ENCODE results near the gene UBE2QL1. TPM values are rescaled to one million over a fixed set of nuclear protein-coding genes. Genes with fewer than 3 reads are reported as not detected.

UBE2QL1 gene
- total RNA-seq, 1 experiment from 2014 or later = not detected

DNA sequence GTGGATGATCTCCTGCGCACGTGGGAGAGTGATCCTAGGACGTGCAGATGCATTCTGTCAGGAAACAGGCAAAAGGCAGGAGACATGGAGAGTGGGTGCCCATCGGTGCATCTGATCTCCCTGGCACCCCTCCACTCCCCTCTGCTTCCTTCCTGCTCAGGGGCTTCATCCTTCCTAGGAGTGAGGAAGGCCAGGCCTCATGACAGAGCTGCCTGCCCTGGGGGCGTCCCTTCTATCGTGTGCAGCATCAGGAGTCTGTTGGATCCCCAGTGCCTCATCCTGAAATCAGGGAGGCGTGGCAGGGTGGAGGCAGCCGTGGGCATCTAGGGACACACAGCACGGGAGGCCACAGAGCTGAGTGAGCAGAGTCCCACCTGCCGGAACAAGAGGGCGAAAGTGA lies 30.1 kb downstream of the UBE2QL1 start:
- no peak overlapping the region for H2AFZ ChIP-seq (ENCODE audit: low read depth, low read length, poor library complexity, severe bottlenecking)
- ATAC-seq (no peak), DNase-seq (ENCODE audit: low read depth, low spot score) (no peak)
- TF ChIP-seq RAD21 (IDR thresholded peaks at IDR 0.05; ENCODE audit: low read depth) (no peak), POLR2AphosphoS5 (IDR thresholded peaks at IDR 0.05; ENCODE audit: low read depth, low read length) (no peak), ZNF274 (IDR thresholded peaks at IDR 0.05; ENCODE audit: low read depth, low read length) (no peak), JUND (IDR thresholded peaks at IDR 0.05) (no peak), ZFX (IDR thresholded peaks at IDR 0.05) (no peak), SRF (IDR thresholded peaks at IDR 0.05; ENCODE audit: low read depth) (no peak), REST (IDR thresholded peaks at IDR 0.05; ENCODE audit: low read depth) (no peak), TCF7L2 (IDR thresholded peaks at IDR 0.05; ENCODE audit: borderline replicate concordance, extremely low read depth, insufficient read depth, insufficient read length) (no peak), FOSL1 (IDR thresholded peaks at IDR 0.05; ENCODE audit: low read depth) (no peak), EZH2 (IDR thresholded peaks at IDR 0.05) (no peak), EZH2phosphoT487 (IDR thresholded peaks at IDR 0.05; ENCODE audit: borderline replicate concordance) (no peak), CEBPB (IDR thresholded peaks at IDR 0.05; ENCODE audit: low read depth) (no peak), SP1 (IDR thresholded peaks at IDR 0.05; ENCODE audit: low read depth) (no peak), CTCF (IDR thresholded peaks at IDR 0.05 in 2 of 3, conservative IDR thresholded peaks at IDR 0.05 in 1 of 3; ENCODE audit: borderline replicate concordance in 1 of 3, insufficient read depth in 1 of 3, low read depth in 2 of 3, low read length in 2 of 3) (no peak), POLR2A (IDR thresholded peaks at IDR 0.05; ENCODE audit: borderline replicate concordance, extremely low read depth, insufficient read depth, insufficient read length) (no peak), SIN3A (IDR thresholded peaks at IDR 0.05; ENCODE audit: low read depth) (no peak), YY1 (IDR thresholded peaks at IDR 0.05; ENCODE audit: extremely low read depth, insufficient replicate concordance, low read depth, low read length) (no peak)
- TF ChIP-seq, protein P1, sequence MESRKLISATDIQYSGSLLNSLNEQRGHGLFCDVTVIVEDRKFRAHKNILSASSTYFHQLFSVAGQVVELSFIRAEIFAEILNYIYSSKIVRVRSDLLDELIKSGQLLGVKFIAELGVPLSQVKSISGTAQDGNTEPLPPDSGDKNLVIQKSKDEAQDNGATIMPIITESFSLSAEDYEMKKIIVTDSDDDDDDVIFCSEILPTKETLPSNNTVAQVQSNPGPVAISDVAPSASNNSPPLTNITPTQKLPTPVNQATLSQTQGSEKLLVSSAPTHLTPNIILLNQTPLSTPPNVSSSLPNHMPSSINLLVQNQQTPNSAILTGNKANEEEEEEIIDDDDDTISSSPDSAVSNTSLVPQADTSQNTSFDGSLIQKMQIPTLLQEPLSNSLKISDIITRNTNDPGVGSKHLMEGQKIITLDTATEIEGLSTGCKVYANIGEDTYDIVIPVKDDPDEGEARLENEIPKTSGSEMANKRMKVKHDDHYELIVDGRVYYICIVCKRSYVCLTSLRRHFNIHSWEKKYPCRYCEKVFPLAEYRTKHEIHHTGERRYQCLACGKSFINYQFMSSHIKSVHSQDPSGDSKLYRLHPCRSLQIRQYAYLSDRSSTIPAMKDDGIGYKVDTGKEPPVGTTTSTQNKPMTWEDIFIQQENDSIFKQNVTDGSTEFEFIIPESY (IDR thresholded peaks at IDR 0.05; ENCODE audit: extremely low read depth, insufficient replicate concordance, low read length) = no peak
- TF ChIP-seq, protein P2, sequence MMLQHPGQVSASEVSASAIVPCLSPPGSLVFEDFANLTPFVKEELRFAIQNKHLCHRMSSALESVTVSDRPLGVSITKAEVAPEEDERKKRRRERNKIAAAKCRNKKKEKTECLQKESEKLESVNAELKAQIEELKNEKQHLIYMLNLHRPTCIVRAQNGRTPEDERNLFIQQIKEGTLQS (IDR thresholded peaks at IDR 0.05) = no peak
- H4K20me1 ChIP-seq (ENCODE audit: insufficient read depth) = no peaks in the 10 kb centered on the region
- no peaks in the 10 kb centered on the region for H3K9me3 ChIP-seq (ENCODE audit: control insufficient read depth in 1 of 2, insufficient read depth in 1 of 2, low read depth in 1 of 2, low read length in 2 of 2)
- ChIA-PET CTCF (no interaction called here), POLR2A (no interaction called here), RAD21 (ENCODE audit: low non-redundant PET in 1 of 2, low total read pairs in 2 of 2, uncharacterized antibody in 2 of 2, unreplicated experiment in 2 of 2) (no interaction called here)
- H3K4me2 ChIP-seq (ENCODE audit: low read length) = no peak overlapping the region
- no peak overlapping the region for H3K27ac ChIP-seq (ENCODE audit: low read depth, low read length)
- no peaks in the 10 kb centered on the region for H3K4me1 ChIP-seq (ENCODE audit: control insufficient read depth in 1 of 2, insufficient read depth in 2 of 2, low read length in 2 of 2)
- no peak overlapping the region for H3K4me3 ChIP-seq (replicated peaks in 1 of 2; ENCODE audit: low read depth in 1 of 2, low read length in 2 of 2)
- H3K79me2 ChIP-seq (ENCODE audit: insufficient read depth, low read length) = no peaks in the 10 kb centered on the region
- peaks cover 18% of the 10 kb centered on the region for H3K27me3 ChIP-seq (ENCODE audit: insufficient read depth, low read length)
- H3K36me3 ChIP-seq (ENCODE audit: control insufficient read depth in 1 of 2, insufficient read depth in 2 of 2, low read length in 2 of 2) = no peaks in the 10 kb centered on the region
- intact Hi-C loops (cut with micrococcal nuclease) = no loop called here
- BruUV-seq (replicated peaks) = no TSS peak
- H3K9me2 ChIP-seq (ENCODE audit: insufficient read depth) = no peaks in the 10 kb centered on the region
- no peak overlapping the region for H3K9ac ChIP-seq (ENCODE audit: low read length)

Data from HCT116 (cell line).